ENCODE measurements around the gene BRIP1. TPM values are rescaled to one million over a fixed set of nuclear protein-coding genes. Genes with fewer than 3 reads are reported as not detected.
A peak's percentile ranks its signal among the peaks of the same experiment; 100 is the strongest.

The BRIP1 gene
- total and polyA plus RNA-seq, 9 of the 15 experiments (the other 6 are each of a cell fraction or from before 2014, with no cell fraction given), result 2.4 to 17.5 (median 11.2) TPM

DNA sequence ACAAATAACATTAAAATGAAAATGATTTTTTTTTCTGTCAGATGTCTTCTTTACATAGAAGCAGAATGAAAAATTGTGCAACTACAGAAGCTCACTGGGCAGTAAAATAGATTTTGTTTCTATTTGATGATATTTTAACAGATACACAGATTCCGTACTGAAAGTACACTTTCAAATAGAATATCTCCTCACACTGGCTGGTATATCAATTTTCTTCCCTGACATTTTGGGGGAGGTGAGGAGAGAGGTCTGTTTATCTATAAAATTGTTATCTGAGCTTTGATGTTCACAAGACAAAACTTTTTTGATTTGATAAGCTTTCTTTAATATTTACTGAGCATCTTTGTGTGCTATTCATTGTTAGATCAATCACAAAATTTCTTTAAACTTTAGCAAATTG, 148.0 kb downstream of the BRIP1 start:
- WGBS (ENCODE audit: insufficient coverage, low coverage, missing lambda C conversion rate), result 89% methylated on average over 1 of the region's 1 CpG
- BruUV-seq (replicated peaks), result no TSS peak
- in situ Hi-C loops (cut with MboI) (no loop called here), intact Hi-C loops (cut with micrococcal nuclease) (no loop called here)
- H2AFZ ChIP-seq (ENCODE audit: low read depth, low read length), result no peak overlapping the region
- H3K79me2 ChIP-seq (ENCODE audit: control insufficient read depth, insufficient read depth, low read length), result no peaks in the 10 kb centered on the region
- H3K4me1 ChIP-seq (replicated peaks in 1 of 2; ENCODE audit: control insufficient read depth in 2 of 2, insufficient read depth in 2 of 2, low read length in 2 of 2), result no peaks in the 10 kb centered on the region
- no peak for FAIRE-seq
- peaks cover 7% of the 10 kb centered on the region; the same call in 1 of the 3 replicates for H3K36me3 ChIP-seq (ENCODE audit: control insufficient read depth, insufficient read depth, low read length)
- H3K4me3 ChIP-seq, result no peak overlapping the region
- H3K9me1 ChIP-seq (ENCODE audit: control insufficient read depth, insufficient read depth, low read length), result no peaks in the 10 kb centered on the region
- no peak overlapping the region for H3K4me2 ChIP-seq (ENCODE audit: insufficient read depth, low read length)
- 0 out of 2 replicates have a peak, but pooled peaks cover 4% of the 10 kb centered on the region for H3K9me3 ChIP-seq (replicated peaks; ENCODE audit: control insufficient read depth, insufficient read depth, low read depth, low read length)
- H3K9ac ChIP-seq (ENCODE audit: insufficient read depth in 1 of 2, low read depth in 2 of 2, low read length in 2 of 2), result no peak overlapping the region
- H3K27me3 ChIP-seq (ENCODE audit: control insufficient read depth in 2 of 2, insufficient read depth in 2 of 2, low read length in 2 of 2), result no peaks in the 10 kb centered on the region
- ATAC-seq, result no peak
- ChIA-PET CTCF (ENCODE audit: low intra/inter-chr PET ratio) (no interaction called here), POLR2A (no interaction called here)
- no peak overlapping the region for H3K27ac ChIP-seq (ENCODE audit: extremely low read depth, low read depth, low read length)
- TF ChIP-seq KDM2B (CRISPR knock-in tag; IDR thresholded peaks at IDR 0.05), result no peak
- TF ChIP-seq, protein P1, sequence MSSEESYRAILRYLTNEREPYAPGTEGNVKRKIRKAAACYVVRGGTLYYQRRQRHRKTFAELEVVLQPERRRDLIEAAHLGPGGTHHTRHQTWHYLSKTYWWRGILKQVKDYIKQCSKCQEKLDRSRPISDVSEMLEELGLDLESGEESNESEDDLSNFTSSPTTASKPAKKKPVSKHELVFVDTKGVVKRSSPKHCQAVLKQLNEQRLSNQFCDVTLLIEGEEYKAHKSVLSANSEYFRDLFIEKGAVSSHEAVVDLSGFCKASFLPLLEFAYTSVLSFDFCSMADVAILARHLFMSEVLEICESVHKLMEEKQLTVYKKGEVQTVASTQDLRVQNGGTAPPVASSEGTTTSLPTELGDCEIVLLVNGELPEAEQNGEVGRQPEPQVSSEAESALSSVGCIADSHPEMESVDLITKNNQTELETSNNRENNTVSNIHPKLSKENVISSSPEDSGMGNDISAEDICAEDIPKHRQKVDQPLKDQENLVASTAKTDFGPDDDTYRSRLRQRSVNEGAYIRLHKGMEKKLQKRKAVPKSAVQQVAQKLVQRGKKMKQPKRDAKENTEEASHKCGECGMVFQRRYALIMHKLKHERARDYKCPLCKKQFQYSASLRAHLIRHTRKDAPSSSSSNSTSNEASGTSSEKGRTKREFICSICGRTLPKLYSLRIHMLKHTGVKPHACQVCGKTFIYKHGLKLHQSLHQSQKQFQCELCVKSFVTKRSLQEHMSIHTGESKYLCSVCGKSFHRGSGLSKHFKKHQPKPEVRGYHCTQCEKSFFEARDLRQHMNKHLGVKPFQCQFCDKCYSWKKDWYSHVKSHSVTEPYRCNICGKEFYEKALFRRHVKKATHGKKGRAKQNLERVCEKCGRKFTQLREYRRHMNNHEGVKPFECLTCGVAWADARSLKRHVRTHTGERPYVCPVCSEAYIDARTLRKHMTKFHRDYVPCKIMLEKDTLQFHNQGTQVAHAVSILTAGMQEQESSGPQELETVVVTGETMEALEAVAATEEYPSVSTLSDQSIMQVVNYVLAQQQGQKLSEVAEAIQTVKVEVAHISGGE (CRISPR knock-in tag; IDR thresholded peaks at IDR 0.05), result peak in 1 of 3 experiments; percentile 91; a peak in 2 of 6 replicates
- no peaks in the 10 kb centered on the region for H4K20me1 ChIP-seq (replicated peaks; ENCODE audit: control insufficient read depth, insufficient read depth, low read length)
- DNase-seq (ENCODE audit: extremely low read depth in 1 of 4, low spot score in 3 of 4), result no peak
